Left lobe of liver (tissue), 2 donors: Measurements from ENCODE around the gene LRSAM1. TPM values are rescaled to one million over a fixed set of nuclear protein-coding genes. Genes with fewer than 3 reads are reported as not detected.

Experiments used
- ATAC-seq: fragments of 200-7000 bp; cut with Tn5 transposase; one replicate; pipeline ENCODE4 v1.9.1; 2020; ENCODE audit warnings: mild to moderate bottlenecking, moderate library complexity
- DNase-seq: peaks from one replicate; pipeline ENCODE4 v3.0.0-alpha.2; 2020; ENCODE audit warnings: low spot score
- total RNA-seq: library from RNA; stranded (reverse); gene quantifications from one replicate; pipeline ENCODE4 v1.2.1, GENCODE V29; 2021
- donor health status: DM: no; HTN: no; CAD: no; lungs with moderate emphysema.
- donor health status: DM: no; HTN: yes; CAD: no.

LRSAM1 gene
- total RNA-seq, 1 donor from 2014 or later, result 10.9 TPM

DNA sequence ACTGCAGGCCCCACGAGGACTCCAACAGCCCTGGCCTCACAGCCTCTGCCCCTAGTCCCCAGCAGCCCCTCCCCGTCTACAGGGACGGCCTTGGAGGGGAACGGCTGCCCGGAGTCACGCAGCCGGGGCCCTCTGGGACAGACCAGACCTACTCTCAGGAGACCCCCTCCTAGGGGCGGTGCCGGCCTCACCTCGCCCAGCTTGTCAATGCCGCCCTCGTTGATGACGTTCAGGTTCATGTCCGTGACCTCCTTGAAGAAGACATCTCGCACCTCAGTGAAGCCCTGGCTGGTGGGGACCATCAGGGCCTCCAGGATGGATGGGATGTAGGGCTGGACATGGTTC, 58.6 kb downstream of the LRSAM1 start:
- DNase-seq (no peak), ATAC-seq (no peak)

DNA sequence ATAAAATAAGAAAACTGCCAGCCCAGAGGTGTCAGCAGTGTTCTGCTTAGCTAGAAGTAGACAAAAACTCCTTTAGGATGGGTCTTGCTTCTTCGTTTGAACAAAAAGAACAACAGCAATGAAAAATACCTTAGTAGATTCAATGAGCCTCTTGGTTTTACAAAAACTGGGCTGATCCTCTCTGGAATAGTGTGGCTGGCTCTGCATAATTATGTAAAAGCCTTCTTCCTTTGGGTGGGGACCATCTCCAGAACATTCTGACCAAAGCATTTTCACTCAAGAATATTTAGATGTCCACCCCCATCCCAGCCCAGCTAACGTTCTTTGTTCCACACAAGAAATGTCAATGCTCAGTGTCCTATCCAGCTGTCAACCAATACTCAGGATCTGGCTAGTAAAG, 63.2 kb downstream of the LRSAM1 start:
- DNase-seq, result no peak
- ATAC-seq, result no peak

DNA sequence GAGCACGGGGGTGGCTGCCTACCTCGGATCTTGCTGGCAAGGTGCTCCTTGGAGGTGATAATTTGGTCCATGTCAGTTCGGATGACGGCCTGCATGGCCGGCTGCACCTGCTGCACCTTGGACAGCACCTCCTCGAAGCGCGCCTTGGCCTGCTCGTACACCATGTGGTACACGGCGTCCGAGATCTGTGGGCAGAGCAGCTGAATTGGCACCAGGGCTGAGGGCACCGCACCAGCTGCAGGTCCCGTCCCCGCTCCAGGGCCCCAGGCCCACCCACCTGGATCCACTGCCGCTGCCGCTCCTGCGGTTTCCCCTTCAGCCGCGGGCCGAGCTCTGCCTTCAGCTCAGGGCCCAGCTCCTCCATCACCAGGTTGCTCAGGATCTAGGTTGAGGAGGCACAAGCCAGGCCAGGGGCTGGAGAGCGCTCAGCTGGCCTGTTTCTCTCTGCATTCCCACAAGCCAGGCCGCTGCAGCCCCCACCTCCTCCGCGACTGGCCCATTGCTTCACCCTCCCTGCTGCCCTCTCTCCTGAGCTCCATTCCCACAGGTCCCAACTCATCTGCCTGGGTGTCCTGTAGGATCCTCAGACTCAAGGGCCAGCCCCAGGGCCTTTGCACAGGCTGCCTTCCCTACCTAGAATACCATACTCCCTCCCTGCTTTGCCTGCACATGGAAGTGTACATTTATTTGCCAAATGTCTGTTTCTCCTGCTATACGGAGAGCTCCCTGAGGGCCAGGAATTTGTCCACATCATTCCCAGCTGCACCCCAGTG, 65.7 kb downstream of the LRSAM1 start:
- DNase-seq (no peak), ATAC-seq (no peak)

DNA sequence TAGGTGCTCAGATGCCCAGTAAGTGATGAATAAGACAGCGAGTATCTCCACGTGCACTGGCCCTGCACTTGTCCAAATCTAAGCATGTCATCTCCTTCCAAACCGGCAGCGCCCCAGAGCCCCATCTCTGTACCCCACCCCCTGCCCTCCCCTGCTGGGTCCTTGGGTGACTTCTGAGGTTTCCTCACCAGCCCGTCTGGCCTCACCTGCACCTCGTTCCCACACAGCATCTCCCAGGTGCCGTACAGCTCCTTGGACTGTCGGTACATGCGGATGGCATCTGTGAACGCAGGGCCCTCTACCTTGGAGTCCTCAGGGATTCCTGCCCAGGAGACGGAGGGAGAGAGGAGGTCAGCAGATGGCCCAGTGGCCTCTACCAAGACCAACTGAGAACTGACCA, 66.3 kb downstream of the LRSAM1 start:
- DNase-seq (no peak), ATAC-seq (no peak)

DNA sequence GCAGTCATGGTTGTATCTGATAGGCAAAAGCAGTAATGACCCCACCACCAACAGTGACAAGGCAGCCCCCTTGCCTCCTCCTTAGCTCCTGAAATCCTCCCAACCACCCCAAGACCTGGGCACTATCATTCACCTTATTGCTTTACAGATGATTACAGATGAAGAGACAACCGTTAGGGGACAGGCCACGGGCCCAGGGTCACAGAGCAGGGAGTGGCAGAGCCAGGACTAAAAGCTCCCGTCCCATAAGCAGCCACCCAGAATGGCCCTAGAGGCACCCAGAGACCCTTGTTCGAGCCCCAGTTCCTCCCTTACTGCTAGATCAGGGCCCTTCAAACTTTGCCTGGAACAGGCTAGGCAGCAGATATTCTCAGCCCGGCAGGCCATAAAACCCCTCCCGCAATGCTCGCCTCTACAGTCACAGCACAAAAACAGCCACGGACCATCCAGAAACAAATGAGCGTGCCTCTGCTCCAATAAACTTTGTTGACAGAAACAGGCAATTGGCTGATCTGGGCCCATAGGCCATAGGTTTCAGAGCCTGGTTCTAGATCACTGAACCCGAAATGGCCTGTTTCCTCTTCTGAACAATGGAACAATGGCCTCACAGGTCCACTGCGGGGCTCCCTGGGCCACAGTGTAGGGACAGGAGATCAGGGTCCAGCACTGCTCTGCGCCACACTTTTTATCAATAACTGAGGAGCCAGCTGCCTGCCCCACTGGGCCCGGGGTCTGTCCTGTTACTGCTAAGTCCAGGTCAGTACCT, 67.0 kb downstream of the LRSAM1 start:
- ATAC-seq, result peak; percentile 25
- no peak for DNase-seq

DNA sequence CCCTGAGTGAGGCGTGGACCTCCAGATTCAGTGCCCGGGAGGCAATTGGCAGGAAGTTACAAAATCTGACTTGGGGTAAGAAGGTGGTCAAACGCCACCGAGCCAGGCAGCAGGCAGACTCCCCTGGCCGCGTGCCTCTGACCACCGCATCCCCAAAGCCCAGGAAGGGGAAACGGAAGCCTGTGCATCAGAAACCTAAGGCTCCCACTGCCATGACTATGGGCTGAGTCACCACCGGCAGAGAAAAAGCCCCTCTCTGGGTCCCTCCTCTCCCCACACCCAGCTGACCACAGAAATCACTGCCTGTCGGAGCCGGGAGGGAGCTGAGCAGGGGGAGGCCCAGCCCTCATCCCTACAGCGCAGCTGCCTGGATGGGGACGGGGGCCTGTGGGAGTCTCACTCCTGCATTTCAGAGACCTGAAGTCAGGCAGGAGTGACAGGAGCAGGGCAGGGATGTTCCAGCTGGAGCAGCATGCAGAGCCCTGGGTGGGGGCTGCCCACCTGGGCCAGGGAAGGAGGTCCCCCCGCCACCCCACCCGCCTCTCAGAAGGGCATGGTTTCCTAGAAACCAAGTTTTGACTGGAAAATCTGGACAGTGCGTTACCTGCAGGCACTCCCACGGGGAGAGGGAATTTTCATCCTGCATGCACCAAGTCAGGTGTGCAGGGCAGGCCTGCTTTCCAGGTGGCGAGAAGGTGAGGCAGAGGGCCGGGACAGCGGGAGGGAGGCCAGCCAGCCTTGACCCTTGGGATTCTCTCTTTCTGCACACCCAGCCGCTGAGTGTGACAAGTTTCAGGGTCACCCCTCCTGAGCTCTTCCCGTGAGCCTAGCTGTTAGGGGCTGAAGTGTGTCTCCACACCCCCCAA, 68.2 kb downstream of the LRSAM1 start:
- no peak for DNase-seq
- no peak for ATAC-seq

DNA sequence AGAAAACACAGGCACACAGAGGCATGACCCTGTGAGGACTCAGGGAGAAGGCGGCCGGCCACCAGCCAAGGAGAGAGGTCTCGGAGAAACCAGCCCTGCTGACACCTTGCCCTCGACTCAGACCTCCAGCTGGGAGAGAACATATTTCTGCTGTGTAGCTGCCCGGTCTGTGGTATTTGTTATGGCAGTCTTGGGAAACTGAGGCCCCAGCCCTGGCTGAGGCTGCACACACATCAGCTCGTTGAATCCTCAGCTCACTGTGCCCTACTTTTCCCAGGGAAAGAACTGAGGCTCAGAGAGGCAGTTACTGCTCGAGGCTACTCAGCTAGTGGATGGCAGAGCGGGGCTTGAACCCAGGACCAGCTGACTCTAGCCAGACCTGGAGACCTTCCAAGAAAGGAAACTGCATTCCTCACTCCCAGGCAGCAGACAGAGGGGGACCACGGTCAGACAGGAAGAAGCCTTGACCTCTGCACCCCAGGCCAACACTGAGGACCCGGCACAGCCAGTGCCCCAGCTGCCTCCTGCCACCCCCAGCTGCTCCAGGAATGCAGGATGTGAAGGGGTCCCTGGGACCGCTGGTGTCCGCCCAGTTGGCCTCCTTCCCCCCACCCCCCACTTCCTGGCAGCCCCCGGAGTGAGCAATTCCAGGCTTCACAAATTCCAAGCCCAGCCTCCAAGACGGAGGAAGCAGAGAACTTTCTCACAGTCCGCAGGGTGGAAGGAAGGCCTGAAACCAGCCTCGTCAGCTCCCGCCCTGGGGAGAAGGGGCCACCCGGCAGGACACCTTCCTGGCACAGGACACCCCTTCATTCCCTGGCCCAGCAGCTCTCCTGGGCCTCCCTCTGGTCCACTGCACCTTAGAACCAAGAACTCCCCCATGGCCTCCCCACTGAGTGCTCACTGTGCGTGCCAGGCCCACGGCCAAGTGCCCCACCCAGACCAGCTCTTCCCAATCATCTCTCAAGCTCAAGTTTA, 69.9 kb downstream of the LRSAM1 start:
- ATAC-seq, result peak; percentile 50
- no peak for DNase-seq

DNA sequence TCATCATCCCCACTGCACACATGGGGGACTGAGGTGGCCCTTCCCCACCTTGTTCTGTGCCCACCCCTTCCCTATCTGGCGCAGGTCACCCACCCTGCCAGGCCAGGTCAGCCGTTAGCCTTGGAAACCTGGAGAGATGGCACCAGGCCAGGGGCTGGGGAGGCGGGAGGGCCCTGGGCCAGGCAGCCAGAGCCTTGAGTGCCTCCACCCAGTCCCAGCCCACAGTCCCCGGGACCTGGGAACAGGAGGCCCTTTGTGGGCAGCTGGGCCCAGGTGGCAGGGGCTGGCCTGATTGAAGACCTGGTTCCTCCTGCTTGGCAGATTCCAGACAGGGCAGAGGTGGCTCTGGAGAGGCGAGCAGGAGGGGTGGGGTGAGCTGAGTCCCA, 70.6 kb downstream of the LRSAM1 start:
- peak; percentile 27 for ATAC-seq
- no peak for DNase-seq

DNA sequence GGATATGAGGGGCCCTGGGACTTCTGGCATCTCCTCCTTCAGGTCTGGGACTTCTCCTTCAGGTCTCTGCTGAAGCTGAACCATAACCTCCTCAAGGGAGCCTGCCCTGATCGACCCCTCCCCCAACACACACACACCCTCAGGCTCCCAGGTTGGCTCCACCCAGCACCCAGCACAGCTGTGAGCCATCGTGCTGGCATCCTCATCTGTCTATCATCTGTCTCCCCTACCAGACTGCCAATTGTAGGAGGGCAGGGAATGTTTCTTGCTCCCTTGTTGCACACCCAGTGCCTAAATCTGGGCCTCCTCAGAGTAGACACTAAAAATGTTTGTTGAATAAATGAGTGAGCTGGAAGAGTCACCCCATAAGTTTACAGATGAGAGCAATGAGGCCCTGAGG, 71.4 kb downstream of the LRSAM1 start:
- ATAC-seq (no peak), DNase-seq (no peak)

DNA sequence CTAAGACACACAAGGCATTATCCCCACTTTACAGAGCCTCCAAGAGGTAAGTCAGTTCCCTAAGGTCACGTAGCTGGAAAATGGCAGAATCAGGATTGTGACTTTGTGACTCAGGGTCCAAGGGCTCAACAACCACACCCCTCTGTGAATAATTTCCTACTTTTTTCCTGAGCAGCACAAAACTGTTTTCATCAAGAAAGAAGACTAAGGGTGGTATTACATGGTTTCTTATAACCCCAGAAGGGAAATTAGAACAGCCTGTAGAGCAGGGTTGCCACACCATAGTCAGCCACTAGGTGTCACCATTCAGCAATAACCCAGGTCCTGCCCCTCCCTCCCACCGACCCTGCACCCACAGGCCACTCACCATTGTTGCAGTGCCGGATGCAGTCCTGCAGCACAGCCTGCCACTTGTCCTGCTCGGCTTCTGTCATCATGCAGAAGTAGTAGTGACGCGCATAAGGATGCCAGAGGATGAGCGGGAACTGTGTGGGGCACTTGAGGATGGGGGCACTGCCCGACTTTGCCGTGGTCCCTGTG, 72.1 kb downstream of the LRSAM1 start:
- no peak for DNase-seq
- ATAC-seq, result no peak

DNA sequence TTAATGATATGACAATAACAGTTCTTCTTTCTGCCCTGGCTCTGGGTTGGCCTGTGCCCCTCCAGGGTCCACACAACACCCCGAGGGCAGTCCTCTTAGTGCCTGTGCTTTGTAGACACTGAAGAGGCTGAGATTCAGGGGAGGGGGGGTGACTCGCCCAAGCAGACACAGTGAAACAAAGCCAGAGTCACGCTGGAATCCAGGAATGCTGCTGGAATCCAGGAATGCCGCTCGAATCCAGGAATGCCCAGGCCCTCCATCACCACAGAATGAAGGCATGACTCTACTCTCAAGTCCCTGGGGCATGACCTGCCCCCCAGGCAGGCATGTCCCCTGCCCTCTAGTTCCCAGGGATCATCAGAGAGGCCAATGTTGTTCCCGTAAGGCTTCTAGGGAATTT, 73.1 kb downstream of the LRSAM1 start:
- DNase-seq, result no peak
- no peak for ATAC-seq

DNA sequence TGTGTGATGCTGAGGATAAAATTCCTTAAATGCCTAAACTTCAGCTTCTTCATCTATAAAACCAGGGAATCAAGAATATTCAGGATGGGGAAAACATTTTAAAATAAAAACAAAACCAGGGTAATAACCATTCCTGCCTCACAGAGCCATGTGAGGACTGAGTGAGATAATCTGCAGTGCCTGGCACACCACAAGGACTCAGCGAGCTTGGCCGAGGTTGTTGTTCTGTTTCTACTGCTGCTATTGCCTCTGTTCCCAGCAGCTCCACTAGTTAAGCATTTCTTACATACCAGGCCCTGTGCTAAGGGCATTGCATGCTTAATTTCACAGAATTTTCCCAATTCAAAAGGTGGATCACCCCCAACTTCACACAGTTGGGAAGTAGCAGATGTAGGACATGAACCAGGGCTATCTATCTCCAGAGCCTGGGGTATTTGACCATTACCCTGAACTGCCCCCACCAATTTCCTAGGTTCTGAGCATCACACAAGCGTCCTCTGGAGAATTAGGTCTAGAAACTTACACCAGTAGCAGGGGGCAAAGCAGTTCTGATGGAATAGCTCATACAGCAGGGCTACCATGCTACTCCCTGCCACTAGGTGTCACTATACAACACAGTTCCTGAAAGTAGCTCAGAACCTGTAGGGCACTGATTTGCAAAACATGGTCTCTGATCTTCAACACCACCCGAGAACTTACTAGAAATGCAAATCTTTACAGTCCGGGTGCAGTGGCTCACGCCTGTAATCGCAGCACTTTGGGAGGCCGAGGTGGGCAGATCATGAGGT, 74.3 kb downstream of the LRSAM1 start:
- peak; percentile 21 for ATAC-seq
- DNase-seq, result no peak

DNA sequence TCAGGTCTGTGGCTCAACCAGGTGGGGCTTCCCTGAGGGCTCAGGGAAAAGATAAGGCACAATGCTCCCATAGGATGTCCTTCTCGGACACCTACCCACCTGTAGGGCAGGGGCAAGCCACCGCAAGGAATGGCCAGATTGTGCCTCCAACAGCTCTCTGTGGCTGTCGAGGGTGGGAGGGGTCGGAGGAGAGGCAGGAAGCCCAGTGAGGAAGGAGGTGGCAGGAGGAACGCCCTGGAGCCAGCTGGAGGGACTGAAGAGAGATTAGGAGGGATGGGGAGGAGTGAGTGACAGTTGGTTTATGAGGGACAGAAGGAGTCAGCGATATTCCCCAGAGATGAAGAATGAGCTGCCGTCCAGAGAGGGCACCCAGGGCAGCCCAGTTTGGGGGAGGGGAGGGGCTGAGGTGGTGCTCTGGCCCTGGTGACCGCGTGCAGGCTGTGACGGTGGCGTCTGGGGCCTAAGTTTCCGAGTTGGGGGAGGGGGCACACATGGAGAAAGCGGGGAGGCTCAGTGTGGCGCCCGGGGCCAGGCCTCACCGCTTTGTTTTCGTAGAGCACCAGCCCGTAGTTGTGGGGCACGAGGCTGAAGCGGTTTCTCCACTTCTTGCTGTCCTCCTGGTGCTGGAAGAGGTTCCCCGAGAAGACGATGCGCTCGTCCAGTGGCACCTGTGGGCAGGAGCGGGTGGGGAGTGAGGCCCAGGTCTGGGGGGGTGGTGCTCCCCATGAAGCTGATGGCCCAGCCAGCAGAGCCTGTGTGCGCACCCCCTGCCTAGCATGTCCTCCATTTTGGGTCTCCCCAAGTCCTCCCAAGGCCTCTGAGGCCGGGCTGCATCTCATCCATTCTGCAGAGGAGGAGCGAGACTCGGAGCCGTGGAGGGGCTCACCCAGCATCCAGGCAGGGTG, 75.6 kb downstream of the LRSAM1 start:
- DNase-seq (no peak), ATAC-seq (no peak)

DNA sequence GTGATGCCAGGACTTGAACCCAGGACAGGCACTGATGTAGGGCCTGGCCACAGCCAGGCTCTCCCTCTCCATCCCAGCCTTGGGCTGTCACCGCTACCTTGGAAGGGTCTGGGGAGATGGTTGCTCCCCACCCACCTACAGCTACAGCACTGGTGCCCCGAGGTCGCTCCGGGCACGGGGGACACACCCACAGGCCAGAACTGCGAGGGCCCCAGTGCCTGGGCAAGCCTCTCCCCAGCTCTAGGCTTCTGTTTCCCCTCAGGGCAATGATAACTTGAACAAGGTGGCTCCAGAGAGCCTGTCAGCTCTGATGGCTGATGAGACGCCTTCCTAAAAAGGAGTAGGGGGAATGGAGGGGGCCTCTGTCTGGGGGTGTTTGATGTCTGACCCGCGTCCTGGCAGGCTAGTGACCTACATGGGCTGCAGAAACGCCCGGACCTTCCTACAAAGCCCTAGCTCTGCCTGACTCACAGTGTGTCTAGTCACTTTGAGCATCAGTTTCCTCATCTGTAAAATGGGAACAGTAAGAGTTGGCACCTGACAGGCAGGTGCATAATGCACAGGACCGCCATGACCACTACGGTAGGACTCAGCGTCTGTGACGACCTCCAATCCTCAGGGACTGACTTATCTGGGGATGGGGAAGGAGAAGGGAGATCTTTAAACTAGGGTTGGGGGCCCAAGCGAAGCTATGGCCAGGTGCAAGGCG, 76.4 kb downstream of the LRSAM1 start:
- no peak for ATAC-seq
- DNase-seq, result no peak

DNA sequence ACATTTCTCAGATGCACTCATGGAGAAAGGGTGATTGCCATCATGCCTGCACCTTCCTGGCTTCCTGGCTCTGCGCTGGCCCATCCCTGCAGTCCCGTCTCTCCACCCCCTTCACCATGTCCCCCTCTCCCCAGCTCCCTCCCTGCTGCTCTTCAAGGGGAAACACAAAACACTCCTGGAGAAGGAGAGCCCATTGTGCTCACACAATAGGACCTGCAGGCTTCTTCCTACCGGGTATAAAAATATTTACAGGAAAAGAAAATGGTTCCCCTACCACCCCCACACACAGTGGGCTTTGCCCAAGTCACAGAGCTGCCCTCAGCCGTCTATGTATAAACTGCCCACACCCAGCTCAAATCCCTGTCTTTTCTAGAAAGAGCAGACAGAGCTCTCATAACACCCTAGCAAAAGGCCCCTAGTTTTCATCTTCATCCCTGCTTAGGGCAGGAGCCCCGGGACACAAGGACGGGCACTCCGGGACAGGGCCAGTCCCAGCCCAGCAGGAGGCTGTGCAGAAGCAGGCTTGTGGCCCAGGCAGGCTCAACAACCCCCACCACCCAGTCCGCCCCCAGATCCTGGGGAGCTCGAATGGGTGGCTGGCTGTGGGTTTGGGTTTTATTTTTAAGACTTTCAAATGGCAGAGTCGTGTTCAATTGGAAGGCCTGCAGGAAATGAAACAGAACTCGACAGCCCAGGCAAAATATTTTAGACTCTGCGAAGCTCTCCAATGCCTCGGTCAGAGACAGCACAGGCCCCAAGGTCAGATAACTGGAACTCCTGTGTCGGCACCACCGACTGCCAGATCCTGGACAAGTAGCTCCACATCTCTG, 77.3 kb downstream of the LRSAM1 start:
- DNase-seq (no peak), ATAC-seq (peak; percentile 26)

DNA sequence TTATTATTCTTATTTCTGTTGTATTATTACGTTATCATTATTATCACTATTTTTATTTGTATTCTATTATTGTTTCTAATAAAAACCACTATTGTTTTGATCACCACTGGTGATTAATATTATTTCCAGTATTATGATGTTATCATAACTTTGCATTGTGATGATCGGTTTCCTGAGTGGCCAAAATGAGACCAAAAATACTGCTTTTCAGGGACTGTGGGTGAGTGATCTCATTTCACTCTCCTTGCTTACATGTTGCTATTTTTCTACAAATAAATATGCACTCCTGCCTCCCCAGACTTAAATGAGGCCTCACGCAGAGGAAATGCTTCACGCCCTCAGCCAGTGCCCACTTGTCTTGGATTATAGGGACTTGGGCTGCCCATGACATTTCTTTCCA, 78.4 kb downstream of the LRSAM1 start:
- ATAC-seq (no peak), DNase-seq (no peak)
